ENCODE measurements around the gene APBA1. TPM values are rescaled to one million over a fixed set of nuclear protein-coding genes. Genes with fewer than 3 reads are reported as not detected.

APBA1 gene
- total and polyA plus RNA-seq, 2 of the 8 experiments (the other 6 are each of a cell fraction or from before 2014, with no cell fraction given) = 0.36 to 0.60 TPM

- Histone ChIP-seq H4K20me1 (replicated peaks in 1 of 2; ENCODE audit: control insufficient read depth in 1 of 2, insufficient read depth in 2 of 2, low read length in 2 of 2) (peaks cover 0 to 3% of the 10 kb centered on the region in 2 experiments), H3K79me1 (ENCODE audit: low read depth, low read length) (no peaks in the 10 kb centered on the region), H3K4me1 (replicated peaks in 1 of 4; ENCODE audit: control insufficient read depth in 3 of 4, insufficient read depth in 4 of 4, low read length in 3 of 4) (peaks cover 0 to 2% (median 0%) of the 10 kb centered on the region in 4 experiments; a peak in 1 of 7 replicates), H3K79me2 (ENCODE audit: control insufficient read depth in 1 of 2, insufficient read depth in 2 of 2, low read length in 2 of 2) (no peaks in the 10 kb centered on the region), H4K5ac (ENCODE audit: insufficient read length, low read depth, low read length) (no peak overlapping the region), H3K23me2 (ENCODE audit: low read depth, low read length) (no peaks in the 10 kb centered on the region), H2AK5ac (ENCODE audit: low read depth, low read length) (no peak overlapping the region), H2AFZ (ENCODE audit: low read length) (no peak overlapping the region), H3K4me2 (ENCODE audit: insufficient read depth in 1 of 2, low read depth in 2 of 2, low read length in 2 of 2) (no peak overlapping the region), H3K23ac (ENCODE audit: insufficient read length) (no peak overlapping the region), H2BK20ac (ENCODE audit: low read length) (no peak overlapping the region), H4K91ac (replicated peaks; ENCODE audit: insufficient read length, low read length) (no peak overlapping the region), H3K4me3 (ENCODE audit: extremely low read depth in 1 of 4, insufficient read depth in 2 of 4, low read depth in 3 of 4, low read length in 4 of 4) (no peak overlapping the region), H2BK12ac (ENCODE audit: low read depth, low read length) (no peak overlapping the region), H2BK5ac (ENCODE audit: low read depth, low read length) (no peak overlapping the region), H4K8ac (ENCODE audit: extremely low read depth, insufficient read depth, low read length) (no peak overlapping the region), H3K18ac (ENCODE audit: extremely low read depth, low read length) (no peak overlapping the region), H3K27ac (ENCODE audit: low read depth, low read length) (no peak overlapping the region), H3K27me3 (replicated peaks in 1 of 4; ENCODE audit: control insufficient read depth in 3 of 4, extremely low read depth in 1 of 4, insufficient read depth in 3 of 4, low read length in 3 of 4) (peaks cover 1 to 28% (median 20%) of the 10 kb centered on the region in 4 experiments), H3K4ac (replicated peaks; ENCODE audit: insufficient read length, low read depth, low read length) (no peak overlapping the region), H2BK15ac (ENCODE audit: low read length) (no peak overlapping the region), H3K36me3 (ENCODE audit: control insufficient read depth in 2 of 4, insufficient read depth in 4 of 4, low read length in 3 of 4) (no peaks in the 10 kb centered on the region), H3K56ac (replicated peaks; ENCODE audit: insufficient read length, low read depth, low read length) (no peak overlapping the region), H2BK120ac (replicated peaks; ENCODE audit: low read depth, low read length) (no peak overlapping the region), H3K9me3 (ENCODE audit: insufficient read depth in 2 of 2, low read depth in 1 of 2, low read length in 1 of 2) (no peaks in the 10 kb centered on the region), H3K14ac (ENCODE audit: insufficient read length) (no peak overlapping the region), H3K9ac (replicated peaks in 1 of 4; ENCODE audit: extremely low read depth in 1 of 4, low read depth in 3 of 4, low read length in 3 of 4) (no peak overlapping the region)
- CTCF ChIA-PET (ENCODE audit: partially characterized antibody) = no interaction called here
- DNase-seq (ENCODE audit: low read depth in 1 of 2, low spot score in 2 of 2) (no peak), FAIRE-seq (no peak)
- WGBS, 2 experiments (ENCODE audit: extremely low coverage in 1 of 2, insufficient coverage in 1 of 2, insufficient read length in 1 of 2, insufficient replicate concordance in 2 of 2, low coverage in 1 of 2, low lambda C conversion rate in 2 of 2, missing lambda C conversion rate in 1 of 2) = 85% methylated on average over 2 of the region's 2 CpGs; no CpG with 5 or more reads in 1 of the 2 experiments
- no peak for TF ChIP-seq POLR2AphosphoS5 (IDR thresholded peaks at IDR 0.05; ENCODE audit: low read depth, low read length)
- POLR2A ChIA-PET (ENCODE audit: partially characterized antibody) = no interaction called here
Observed at GRCh38 chr9:69585571-69585970, 86.6 kb downstream of the APBA1 start.

Data from H1 (cell line).